Measurements from ENCODE around the gene KRT27. TPM values are rescaled to one million over a fixed set of nuclear protein-coding genes. Genes with fewer than 3 reads are reported as not detected.
A peak's percentile ranks its signal among the peaks of the same experiment; 100 is the strongest.
"Not testable (repeated sequence)": the region's sequence is repeated elsewhere in the genome, so short reads cannot be mapped to it uniquely, and the experiment has no call there.

Gene KRT27
- total RNA-seq, 1 donor from 2014 or later = not detected

DNA sequence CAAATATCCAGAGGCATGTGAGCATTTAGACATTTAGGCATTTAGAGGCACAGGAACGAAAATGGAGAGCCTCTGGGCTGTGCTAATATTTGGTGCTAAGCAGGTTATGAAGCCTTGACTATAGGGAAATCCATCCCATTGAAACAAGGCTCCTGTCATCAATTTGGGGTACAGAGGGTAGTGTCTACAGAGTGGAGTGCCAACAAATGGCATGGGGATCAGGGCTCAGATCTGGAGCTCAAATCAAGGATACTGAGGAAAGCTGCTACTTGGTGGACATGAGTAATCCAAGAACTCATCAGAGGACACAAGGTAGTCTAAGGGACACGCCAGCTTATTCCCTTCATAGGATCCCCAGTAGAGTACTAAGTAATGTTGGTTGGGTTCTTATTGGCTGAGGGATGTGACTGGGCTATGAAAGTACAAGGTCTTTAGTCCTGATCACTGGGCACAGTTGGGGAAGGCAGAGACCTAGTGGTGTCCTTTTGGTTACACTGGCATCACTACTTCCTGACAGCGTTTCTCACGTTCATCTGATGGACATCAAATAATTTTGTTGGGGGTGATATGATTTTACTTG is 34.8 kb upstream of the KRT27 start:
- Histone ChIP-seq H3K79me2 (ENCODE audit: insufficient read depth, low read length) (peaks cover 24% of the 10 kb centered on the region), H3K4me3 (ENCODE audit: insufficient read depth, low read depth, low read length) (no peak overlapping the region), H2AFZ (ENCODE audit: low read depth, low read length) (no peak overlapping the region), H3K27ac (ENCODE audit: low read depth, low read length) (no peak overlapping the region), H3K9ac (ENCODE audit: low read length) (no peak overlapping the region), H3K27me3 (ENCODE audit: insufficient read depth, low read length) (no peaks in the 10 kb centered on the region), H3K9me3 (ENCODE audit: insufficient read depth, low read depth, low read length) (no peaks in the 10 kb centered on the region), H3K36me3 (ENCODE audit: insufficient read depth, low read length) (peaks cover 13% of the 10 kb centered on the region), H4K20me1 (ENCODE audit: insufficient read depth, low read length) (no peaks in the 10 kb centered on the region), H3K4me2 (ENCODE audit: low read length) (peak overlapping the region; percentile 10), H3K4me1 (ENCODE audit: insufficient read depth, low read length) (peaks cover 7% of the 10 kb centered on the region)
- FAIRE-seq (no peak), DNase-seq (ENCODE audit: low read depth) (no peak)
- H3K36me3 Mint-ChIP-seq (ENCODE audit: low read depth, unreplicated experiment) = peaks cover 5% of the 10 kb centered on the region
- TF ChIP-seq EZH2 (IDR thresholded peaks at IDR 0.05; ENCODE audit: insufficient read depth, low read length) = no peak
- no peaks in the 10 kb centered on the region for H3K9me3 Mint-ChIP-seq (ENCODE audit: unreplicated experiment)
- H3K4me1 Mint-ChIP-seq (ENCODE audit: low read depth, unreplicated experiment) = peaks cover 13% of the 10 kb centered on the region
- peaks cover 2% of the 10 kb centered on the region for H3K27me3 Mint-ChIP-seq (ENCODE audit: low read depth, unreplicated experiment)
- H3K4me3 Mint-ChIP-seq (ENCODE audit: unreplicated experiment) = peak overlapping the region; percentile 92
- no peak overlapping the region for H3K27ac Mint-ChIP-seq (ENCODE audit: unreplicated experiment)

DNA sequence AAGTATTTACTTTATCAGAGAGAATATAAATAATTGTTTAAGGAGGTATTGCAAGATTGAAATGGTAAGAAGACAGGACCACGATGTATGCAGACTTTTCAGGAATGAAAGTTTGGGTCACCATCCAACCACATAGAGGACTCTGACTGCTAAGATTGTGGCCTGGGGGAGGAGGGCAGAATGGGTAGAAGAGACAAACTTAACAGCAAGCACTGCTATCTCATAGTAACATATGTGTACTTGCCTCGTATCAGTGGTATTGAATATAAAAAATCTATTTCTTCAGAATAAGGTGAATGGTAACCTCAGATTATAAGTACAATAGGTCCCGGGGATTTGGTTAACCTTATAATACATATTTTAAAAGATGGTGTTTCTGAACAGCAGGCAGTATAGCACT is 34.2 kb upstream of the KRT27 start:
- TF ChIP-seq, protein P1, sequence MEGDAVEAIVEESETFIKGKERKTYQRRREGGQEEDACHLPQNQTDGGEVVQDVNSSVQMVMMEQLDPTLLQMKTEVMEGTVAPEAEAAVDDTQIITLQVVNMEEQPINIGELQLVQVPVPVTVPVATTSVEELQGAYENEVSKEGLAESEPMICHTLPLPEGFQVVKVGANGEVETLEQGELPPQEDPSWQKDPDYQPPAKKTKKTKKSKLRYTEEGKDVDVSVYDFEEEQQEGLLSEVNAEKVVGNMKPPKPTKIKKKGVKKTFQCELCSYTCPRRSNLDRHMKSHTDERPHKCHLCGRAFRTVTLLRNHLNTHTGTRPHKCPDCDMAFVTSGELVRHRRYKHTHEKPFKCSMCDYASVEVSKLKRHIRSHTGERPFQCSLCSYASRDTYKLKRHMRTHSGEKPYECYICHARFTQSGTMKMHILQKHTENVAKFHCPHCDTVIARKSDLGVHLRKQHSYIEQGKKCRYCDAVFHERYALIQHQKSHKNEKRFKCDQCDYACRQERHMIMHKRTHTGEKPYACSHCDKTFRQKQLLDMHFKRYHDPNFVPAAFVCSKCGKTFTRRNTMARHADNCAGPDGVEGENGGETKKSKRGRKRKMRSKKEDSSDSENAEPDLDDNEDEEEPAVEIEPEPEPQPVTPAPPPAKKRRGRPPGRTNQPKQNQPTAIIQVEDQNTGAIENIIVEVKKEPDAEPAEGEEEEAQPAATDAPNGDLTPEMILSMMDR (IDR thresholded peaks at IDR 0.05; ENCODE audit: insufficient read depth, low read depth, low read length) = no peak
- TF ChIP-seq EZH2 (IDR thresholded peaks at IDR 0.05; ENCODE audit: insufficient read depth, low read length) = no peak

DNA sequence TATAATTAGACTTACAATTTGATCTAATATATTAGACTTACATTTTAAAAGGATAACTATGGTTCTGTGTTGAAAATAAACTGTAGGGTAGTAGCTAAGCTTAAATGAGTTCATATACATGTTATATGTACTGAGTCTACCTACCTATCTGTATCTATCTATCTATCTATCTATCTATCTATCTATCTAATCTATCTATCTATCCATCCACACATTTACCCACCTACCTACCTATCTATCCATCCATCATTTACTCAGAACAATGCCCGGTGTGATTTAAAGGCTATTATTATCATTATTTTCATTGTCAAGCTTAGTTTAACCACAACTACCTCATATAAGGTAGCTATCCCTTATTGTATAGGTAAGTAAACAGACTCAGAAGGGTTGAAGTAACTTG is 33.0 kb upstream of the KRT27 start:
- Mint-ChIP-seq H3K9me3 (ENCODE audit: unreplicated experiment) (no peaks in the 10 kb centered on the region), H3K4me3 (ENCODE audit: unreplicated experiment) (no peak overlapping the region), H3K27ac (ENCODE audit: unreplicated experiment) (no peak overlapping the region), H3K36me3 (ENCODE audit: low read depth, unreplicated experiment) (peaks cover 5% of the 10 kb centered on the region), H3K27me3 (ENCODE audit: low read depth, unreplicated experiment) (peaks cover 4% of the 10 kb centered on the region), H3K4me1 (ENCODE audit: low read depth, unreplicated experiment) (peaks cover 13% of the 10 kb centered on the region)
- Histone ChIP-seq H3K36me3 (ENCODE audit: insufficient read depth, low read length) (peaks cover 13% of the 10 kb centered on the region), H4K20me1 (ENCODE audit: insufficient read depth, low read length) (no peaks in the 10 kb centered on the region), H3K4me1 (ENCODE audit: insufficient read depth, low read length) (peaks cover 8% of the 10 kb centered on the region), H3K9ac (ENCODE audit: low read length) (no peak overlapping the region), H3K9me3 (ENCODE audit: insufficient read depth, low read depth, low read length) (no peaks in the 10 kb centered on the region), H3K4me2 (ENCODE audit: low read length) (no peak overlapping the region), H2AFZ (ENCODE audit: low read depth, low read length) (no peak overlapping the region), H3K4me3 (ENCODE audit: insufficient read depth, low read depth, low read length) (no peak overlapping the region), H3K27me3 (ENCODE audit: insufficient read depth, low read length) (no peaks in the 10 kb centered on the region), H3K79me2 (ENCODE audit: insufficient read depth, low read length) (peaks cover 21% of the 10 kb centered on the region), H3K27ac (ENCODE audit: low read depth, low read length) (no peak overlapping the region)
- TF ChIP-seq, protein P1 (IDR thresholded peaks at IDR 0.05; ENCODE audit: insufficient read depth, low read depth, low read length) = no peak
- no peak for TF ChIP-seq EZH2 (IDR thresholded peaks at IDR 0.05; ENCODE audit: insufficient read depth, low read length)
- DNase-seq (ENCODE audit: low read depth) = no peak
- no peak for FAIRE-seq

More for the DNA sequence above, 34.2 kb upstream of the KRT27 start:
- DNase-seq (ENCODE audit: low read depth) = no peak
- FAIRE-seq = no peak
- Histone ChIP-seq H3K79me2 (ENCODE audit: insufficient read depth, low read length) (peaks cover 24% of the 10 kb centered on the region), H3K4me2 (ENCODE audit: low read length) (no peak overlapping the region), H3K9me3 (ENCODE audit: insufficient read depth, low read depth, low read length) (no peaks in the 10 kb centered on the region), H3K4me1 (ENCODE audit: insufficient read depth, low read length) (peaks cover 7% of the 10 kb centered on the region), H3K27ac (ENCODE audit: low read depth, low read length) (no peak overlapping the region), H4K20me1 (ENCODE audit: insufficient read depth, low read length) (no peaks in the 10 kb centered on the region), H3K36me3 (ENCODE audit: insufficient read depth, low read length) (peaks cover 13% of the 10 kb centered on the region), H2AFZ (ENCODE audit: low read depth, low read length) (no peak overlapping the region), H3K27me3 (ENCODE audit: insufficient read depth, low read length) (no peaks in the 10 kb centered on the region), H3K9ac (ENCODE audit: low read length) (no peak overlapping the region), H3K4me3 (ENCODE audit: insufficient read depth, low read depth, low read length) (no peak overlapping the region)
- H3K27ac Mint-ChIP-seq (ENCODE audit: unreplicated experiment) = no peak overlapping the region
- peaks cover 5% of the 10 kb centered on the region for H3K36me3 Mint-ChIP-seq (ENCODE audit: low read depth, unreplicated experiment)
- H3K9me3 Mint-ChIP-seq (ENCODE audit: unreplicated experiment) = no peaks in the 10 kb centered on the region
- peak overlapping the region; percentile 92 for H3K4me3 Mint-ChIP-seq (ENCODE audit: unreplicated experiment)
- H3K4me1 Mint-ChIP-seq (ENCODE audit: low read depth, unreplicated experiment) = peaks cover 13% of the 10 kb centered on the region
- peaks cover 2% of the 10 kb centered on the region for H3K27me3 Mint-ChIP-seq (ENCODE audit: low read depth, unreplicated experiment)

DNA sequence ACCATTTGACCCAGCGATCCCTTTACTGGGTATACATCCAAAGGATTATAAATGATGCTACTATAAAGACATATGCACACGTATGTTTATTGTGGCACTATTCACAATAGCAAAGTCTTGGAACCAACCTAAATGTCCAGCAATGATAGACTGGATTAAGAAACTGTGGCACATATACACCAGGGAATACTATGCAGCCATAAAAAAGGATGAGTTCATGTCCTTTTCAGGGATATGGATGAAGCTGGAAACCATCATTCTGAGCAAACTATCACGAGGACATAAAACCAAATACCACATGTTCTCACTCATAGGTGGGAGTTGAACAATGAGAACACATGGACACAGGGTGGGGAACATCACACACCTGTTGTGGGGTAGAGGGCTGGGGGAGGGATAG is 32.3 kb upstream of the KRT27 start:
- not testable (repeated sequence) for H3K9ac ChIP-seq (ENCODE audit: low read length); H3K27ac ChIP-seq (ENCODE audit: low read depth, low read length); H3K27me3 ChIP-seq (ENCODE audit: insufficient read depth, low read length)

More for the DNA sequence above, 32.3 kb upstream of the KRT27 start:
- Histone ChIP-seq H3K79me2 (ENCODE audit: insufficient read depth, low read length) (peaks cover 16% of the 10 kb centered on the region), H3K4me1 (ENCODE audit: insufficient read depth, low read length) (peaks cover 12% of the 10 kb centered on the region), H3K36me3 (ENCODE audit: insufficient read depth, low read length) (peaks cover 13% of the 10 kb centered on the region)
- H3K4me3 ChIP-seq (ENCODE audit: insufficient read depth, low read depth, low read length); H3K36me3 Mint-ChIP-seq (ENCODE audit: low read depth, unreplicated experiment); H3K9me3 Mint-ChIP-seq (ENCODE audit: unreplicated experiment); H3K9me3 ChIP-seq (ENCODE audit: insufficient read depth, low read depth, low read length); H2AFZ ChIP-seq (ENCODE audit: low read depth, low read length); H4K20me1 ChIP-seq (ENCODE audit: insufficient read depth, low read length); H3K4me3 Mint-ChIP-seq (ENCODE audit: unreplicated experiment); DNase-seq (ENCODE audit: low read depth); H3K27me3 Mint-ChIP-seq (ENCODE audit: low read depth, unreplicated experiment); FAIRE-seq; H3K27ac Mint-ChIP-seq (ENCODE audit: unreplicated experiment); H3K4me2 ChIP-seq (ENCODE audit: low read length): not testable (repeated sequence)
- peaks cover 13% of the 10 kb centered on the region for H3K4me1 Mint-ChIP-seq (ENCODE audit: low read depth, unreplicated experiment)
